Neutrophil (primary cell): Measurements from ENCODE around the gene EPHA10.

Experiments
- H3K27ac ChIP-seq: fragments of 200-600 bp; sonication (generic); 2 replicates; pipeline ENCODE4 v1.5.1; 2016; ENCODE audit warnings: mild to moderate bottlenecking, moderate library complexity
- H3K27me3 ChIP-seq: fragments of 200-600 bp; sonication (generic); 2 replicates; pipeline ENCODE4 v1.6.0; 2016; ENCODE audit warnings: mild to moderate bottlenecking
- H3K36me3 ChIP-seq: fragments of 200-600 bp; sonication (generic); 2 replicates; pipeline ENCODE4 v1.5.1; 2017
- H3K4me1 ChIP-seq, 2 experiments: fragments of 200-600 bp in 1 of 2; sonication (generic) in 1 of 2; 1 replicate in 1 of 2; 2 replicates in 1 of 2; pipeline versions ENCODE4 v1.5.1 to v1.6.1; 2013 to 2016; ENCODE audit warnings: low read depth in 1 of 2, low read length in 1 of 2, mild to moderate bottlenecking in 1 of 2, moderate library complexity in 1 of 2; ENCODE audit not compliant: control insufficient read depth in 1 of 2, insufficient read depth in 1 of 2
- H3K4me3 ChIP-seq, 2 experiments: fragments of 200-600 bp in 1 of 2; sonication (generic) in 1 of 2; 1 replicate in 1 of 2; 2 replicates in 1 of 2; pipeline ENCODE4 v1.5.1; 2013 to 2016; ENCODE audit warnings: low read depth in 1 of 2, low read length in 1 of 2, mild to moderate bottlenecking in 1 of 2, moderate library complexity in 1 of 2
- H3K9me3 ChIP-seq: fragments of 200-600 bp; sonication (generic); 2 replicates; pipeline ENCODE4 v1.5.1; 2016
- CTCF ChIP-seq: fragments of 200-600 bp; sonication (generic); IDR thresholded peaks from 2 replicates; pipeline ENCODE4 v1.5.1; 2016; ENCODE audit warnings: antibody characterized with exemption

Gene EPHA10

GRCh38 chr1:37755290-37755689 lies 9.6 kb downstream of the EPHA10 start:
- TF ChIP-seq CTCF = no peak
- Histone ChIP-seq H3K27me3 (peaks cover 100% of the 10 kb centered on the region), H3K9me3 (no peaks in the 10 kb centered on the region), H3K27ac (no peak overlapping the region), H3K4me1 (peaks cover 0 to 3% of the 10 kb centered on the region in 2 experiments), H3K4me3 (no peak overlapping the region), H3K36me3 (no peaks in the 10 kb centered on the region)

GRCh38 chr1:37753473-37754321 lies 11.2 kb downstream of the EPHA10 start:
- Histone ChIP-seq H3K4me1 (peaks cover 0 to 3% of the 10 kb centered on the region in 2 experiments), H3K36me3 (no peaks in the 10 kb centered on the region), H3K27me3 (peaks cover 100% of the 10 kb centered on the region), H3K27ac (no peak overlapping the region), H3K4me3 (no peak overlapping the region), H3K9me3 (no peaks in the 10 kb centered on the region)
- no peak for TF ChIP-seq CTCF

- H3K9me3 ChIP-seq = no peaks in the 10 kb centered on the region
- no peaks in the 10 kb centered on the region for H3K36me3 ChIP-seq
- TF ChIP-seq CTCF = no peak
- H3K27me3 ChIP-seq = peaks cover 100% of the 10 kb centered on the region
- no peak overlapping the region for H3K27ac ChIP-seq
- H3K4me3 ChIP-seq = no peak overlapping the region
- peaks cover 0 to 3% of the 10 kb centered on the region in 2 experiments for H3K4me1 ChIP-seq
Measured at GRCh38 chr1:37752583-37753471, 12.1 kb downstream of the EPHA10 start.

- no peak overlapping the region for H3K4me3 ChIP-seq
- peaks cover 100% of the 10 kb centered on the region for H3K27me3 ChIP-seq
- peaks cover 0 to 3% of the 10 kb centered on the region in 2 experiments for H3K4me1 ChIP-seq
- H3K9me3 ChIP-seq = no peaks in the 10 kb centered on the region
- no peak overlapping the region for H3K27ac ChIP-seq
- TF ChIP-seq CTCF = no peak
- H3K36me3 ChIP-seq = no peaks in the 10 kb centered on the region
Measured at GRCh38 chr1:37752213-37752582, 12.7 kb downstream of the EPHA10 start.

GRCh38 chr1:37748565-37748964 lies 16.4 kb downstream of the EPHA10 start:
- Histone ChIP-seq H3K27ac (no peak overlapping the region), H3K27me3 (peaks cover 80% of the 10 kb centered on the region), H3K4me3 (no peak overlapping the region), H3K36me3 (no peaks in the 10 kb centered on the region), H3K4me1 (peaks cover 0 to 3% of the 10 kb centered on the region in 2 experiments), H3K9me3 (no peaks in the 10 kb centered on the region)
- TF ChIP-seq CTCF = no peak
